ENCODE measurements around the gene TRIM24.

DNA sequence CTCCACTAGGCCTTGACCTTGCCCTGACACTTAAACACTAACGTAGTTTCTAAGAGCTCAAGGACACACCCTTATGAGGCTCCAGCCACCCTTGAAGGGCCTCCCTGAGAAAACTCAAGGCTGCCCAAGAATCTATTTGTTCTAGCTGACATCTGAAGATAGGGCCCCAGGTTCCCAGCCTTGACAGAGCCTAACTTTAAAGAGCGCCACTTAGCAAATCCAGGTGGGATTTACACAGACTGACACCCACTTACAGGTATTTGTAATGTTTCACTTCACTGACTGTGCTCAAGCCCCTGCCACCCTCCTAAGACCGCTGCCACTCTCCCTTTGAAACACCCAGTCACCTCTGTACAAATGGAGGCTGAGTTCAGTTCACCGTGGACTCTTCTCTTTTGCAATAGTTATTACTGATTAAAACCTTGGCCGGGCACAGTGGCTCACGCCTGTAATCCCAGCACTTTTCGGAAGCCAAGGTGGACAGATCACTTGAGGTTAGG lies 150.7 kb downstream of the TRIM24 start:
- TF ChIP-seq POLR2A (IDR thresholded peaks at IDR 0.05; ENCODE audit: low read depth, low read length) (no peak), POLR2AphosphoS5 (IDR thresholded peaks at IDR 0.05; ENCODE audit: low read depth, low read length) (no peak)
